GM23338 (cell line): ENCODE measurements around the gene PLD1.

Source experiments
- CREB1 ChIP-seq: fragments of 250-450 bp; sonication (Bioruptor Pico); IDR thresholded peaks from 2 replicates; pipeline ENCODE4 v1.5.0; 2020; ENCODE audit warnings: low read depth, mild to moderate bottlenecking, moderate library complexity
- EZH2 ChIP-seq: fragments of 200-600 bp; sonication (generic); IDR thresholded peaks from one replicate; pipeline ENCODE4 v1.8.0; 2017; ENCODE audit warnings: antibody characterized with exemption, mild to moderate bottlenecking, low read depth; ENCODE audit not compliant: unreplicated experiment
- EZH2phosphoT487 ChIP-seq: fragments of 200-600 bp; sonication (generic); IDR thresholded peaks from one replicate; pipeline ENCODE4 v1.8.1; 2018; ENCODE audit warnings: antibody characterized with exemption; ENCODE audit not compliant: unreplicated experiment
- JUNB ChIP-seq: IDR thresholded peaks from one replicate; pipeline ENCODE4 v1.6.1; 2016; ENCODE audit warnings: antibody characterized with exemption; ENCODE audit not compliant: unreplicated experiment
- NANOG ChIP-seq: IDR thresholded peaks from 2 replicates; pipeline ENCODE4 v1.6.1; 2016; ENCODE audit warnings: antibody characterized with exemption, borderline replicate concordance
- POLR2AphosphoS5 ChIP-seq: IDR thresholded peaks from 2 replicates; pipeline ENCODE4 v1.6.1; 2016; ENCODE audit warnings: antibody characterized with exemption, low read depth
- STAT1 ChIP-seq: IDR thresholded peaks from one replicate; pipeline ENCODE4 v1.6.1; 2016; ENCODE audit warnings: antibody characterized with exemption; ENCODE audit not compliant: unreplicated experiment
- ZNF114 ChIP-seq: fragments of 250-450 bp; sonication (Bioruptor Pico); IDR thresholded peaks from 2 replicates; pipeline ENCODE4 v1.5.0; 2020; ENCODE audit warnings: mild to moderate bottlenecking, moderate library complexity
- TF ChIP-seq, protein P1 (sequence below), 2 experiments: fragments of 200-600 bp in 1 of 2; sonication (generic) in 1 of 2; conservative IDR thresholded peaks; 2 replicates each; pipeline versions ENCODE4 v1.5.1 to v1.6.1; 2016 to 2017; ENCODE audit warnings: antibody characterized with exemption in 2 of 2, low read depth in 2 of 2, mild to moderate bottlenecking in 2 of 2, moderate library complexity in 1 of 2
- TF ChIP-seq, protein P2 (sequence below): fragments of 250-450 bp; sonication (Bioruptor Pico); IDR thresholded peaks from 2 replicates; pipeline ENCODE4 v1.5.0; 2020; ENCODE audit warnings: mild to moderate bottlenecking, moderate library complexity
- TF ChIP-seq, protein P3 (sequence below): IDR thresholded peaks from one replicate; pipeline ENCODE4 v1.6.1; 2018; ENCODE audit warnings: antibody characterized with exemption; ENCODE audit not compliant: unreplicated experiment
- TF ChIP-seq, protein P4 (sequence below): IDR thresholded peaks from 2 replicates; pipeline ENCODE4 v1.6.1; 2016; ENCODE audit warnings: antibody characterized with exemption

DNA sequence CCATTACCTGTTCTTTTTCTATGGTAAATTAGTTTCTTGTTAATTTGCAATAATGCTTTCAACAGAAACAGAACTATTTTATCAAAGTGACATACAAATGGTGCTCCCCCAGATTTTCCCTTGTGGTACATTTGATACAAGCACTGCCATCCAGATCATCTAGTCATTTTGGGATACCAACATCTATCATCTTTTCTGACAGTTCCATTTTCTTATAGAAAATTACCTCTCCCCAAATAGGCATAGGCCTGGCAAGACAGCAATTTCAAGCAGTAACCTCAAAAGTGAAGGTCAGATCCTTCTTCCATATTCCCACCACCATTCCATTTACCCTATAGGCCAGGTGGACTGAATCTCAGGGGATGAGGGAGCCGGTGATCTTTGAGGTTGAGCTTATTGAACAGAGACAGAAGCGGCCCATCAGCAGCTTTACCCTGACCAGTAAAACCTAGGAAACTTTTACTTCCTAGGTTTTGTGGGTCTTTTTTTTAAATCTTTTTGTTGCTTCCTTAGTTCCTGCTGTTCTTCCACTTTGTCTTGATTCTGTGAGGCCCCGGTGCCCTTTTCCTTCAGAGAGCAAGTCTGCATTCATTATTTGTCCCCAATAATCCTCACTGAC is 3.1 kb upstream of the PLD1 start:
- TF ChIP-seq, protein P1, sequence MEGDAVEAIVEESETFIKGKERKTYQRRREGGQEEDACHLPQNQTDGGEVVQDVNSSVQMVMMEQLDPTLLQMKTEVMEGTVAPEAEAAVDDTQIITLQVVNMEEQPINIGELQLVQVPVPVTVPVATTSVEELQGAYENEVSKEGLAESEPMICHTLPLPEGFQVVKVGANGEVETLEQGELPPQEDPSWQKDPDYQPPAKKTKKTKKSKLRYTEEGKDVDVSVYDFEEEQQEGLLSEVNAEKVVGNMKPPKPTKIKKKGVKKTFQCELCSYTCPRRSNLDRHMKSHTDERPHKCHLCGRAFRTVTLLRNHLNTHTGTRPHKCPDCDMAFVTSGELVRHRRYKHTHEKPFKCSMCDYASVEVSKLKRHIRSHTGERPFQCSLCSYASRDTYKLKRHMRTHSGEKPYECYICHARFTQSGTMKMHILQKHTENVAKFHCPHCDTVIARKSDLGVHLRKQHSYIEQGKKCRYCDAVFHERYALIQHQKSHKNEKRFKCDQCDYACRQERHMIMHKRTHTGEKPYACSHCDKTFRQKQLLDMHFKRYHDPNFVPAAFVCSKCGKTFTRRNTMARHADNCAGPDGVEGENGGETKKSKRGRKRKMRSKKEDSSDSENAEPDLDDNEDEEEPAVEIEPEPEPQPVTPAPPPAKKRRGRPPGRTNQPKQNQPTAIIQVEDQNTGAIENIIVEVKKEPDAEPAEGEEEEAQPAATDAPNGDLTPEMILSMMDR (conservative IDR thresholded peaks at IDR 0.05; ENCODE audit: low read depth in 2 of 2) = no peak
- TF ChIP-seq POLR2AphosphoS5 = no peak
- no peak for TF ChIP-seq EZH2phosphoT487
- TF ChIP-seq, protein P2, sequence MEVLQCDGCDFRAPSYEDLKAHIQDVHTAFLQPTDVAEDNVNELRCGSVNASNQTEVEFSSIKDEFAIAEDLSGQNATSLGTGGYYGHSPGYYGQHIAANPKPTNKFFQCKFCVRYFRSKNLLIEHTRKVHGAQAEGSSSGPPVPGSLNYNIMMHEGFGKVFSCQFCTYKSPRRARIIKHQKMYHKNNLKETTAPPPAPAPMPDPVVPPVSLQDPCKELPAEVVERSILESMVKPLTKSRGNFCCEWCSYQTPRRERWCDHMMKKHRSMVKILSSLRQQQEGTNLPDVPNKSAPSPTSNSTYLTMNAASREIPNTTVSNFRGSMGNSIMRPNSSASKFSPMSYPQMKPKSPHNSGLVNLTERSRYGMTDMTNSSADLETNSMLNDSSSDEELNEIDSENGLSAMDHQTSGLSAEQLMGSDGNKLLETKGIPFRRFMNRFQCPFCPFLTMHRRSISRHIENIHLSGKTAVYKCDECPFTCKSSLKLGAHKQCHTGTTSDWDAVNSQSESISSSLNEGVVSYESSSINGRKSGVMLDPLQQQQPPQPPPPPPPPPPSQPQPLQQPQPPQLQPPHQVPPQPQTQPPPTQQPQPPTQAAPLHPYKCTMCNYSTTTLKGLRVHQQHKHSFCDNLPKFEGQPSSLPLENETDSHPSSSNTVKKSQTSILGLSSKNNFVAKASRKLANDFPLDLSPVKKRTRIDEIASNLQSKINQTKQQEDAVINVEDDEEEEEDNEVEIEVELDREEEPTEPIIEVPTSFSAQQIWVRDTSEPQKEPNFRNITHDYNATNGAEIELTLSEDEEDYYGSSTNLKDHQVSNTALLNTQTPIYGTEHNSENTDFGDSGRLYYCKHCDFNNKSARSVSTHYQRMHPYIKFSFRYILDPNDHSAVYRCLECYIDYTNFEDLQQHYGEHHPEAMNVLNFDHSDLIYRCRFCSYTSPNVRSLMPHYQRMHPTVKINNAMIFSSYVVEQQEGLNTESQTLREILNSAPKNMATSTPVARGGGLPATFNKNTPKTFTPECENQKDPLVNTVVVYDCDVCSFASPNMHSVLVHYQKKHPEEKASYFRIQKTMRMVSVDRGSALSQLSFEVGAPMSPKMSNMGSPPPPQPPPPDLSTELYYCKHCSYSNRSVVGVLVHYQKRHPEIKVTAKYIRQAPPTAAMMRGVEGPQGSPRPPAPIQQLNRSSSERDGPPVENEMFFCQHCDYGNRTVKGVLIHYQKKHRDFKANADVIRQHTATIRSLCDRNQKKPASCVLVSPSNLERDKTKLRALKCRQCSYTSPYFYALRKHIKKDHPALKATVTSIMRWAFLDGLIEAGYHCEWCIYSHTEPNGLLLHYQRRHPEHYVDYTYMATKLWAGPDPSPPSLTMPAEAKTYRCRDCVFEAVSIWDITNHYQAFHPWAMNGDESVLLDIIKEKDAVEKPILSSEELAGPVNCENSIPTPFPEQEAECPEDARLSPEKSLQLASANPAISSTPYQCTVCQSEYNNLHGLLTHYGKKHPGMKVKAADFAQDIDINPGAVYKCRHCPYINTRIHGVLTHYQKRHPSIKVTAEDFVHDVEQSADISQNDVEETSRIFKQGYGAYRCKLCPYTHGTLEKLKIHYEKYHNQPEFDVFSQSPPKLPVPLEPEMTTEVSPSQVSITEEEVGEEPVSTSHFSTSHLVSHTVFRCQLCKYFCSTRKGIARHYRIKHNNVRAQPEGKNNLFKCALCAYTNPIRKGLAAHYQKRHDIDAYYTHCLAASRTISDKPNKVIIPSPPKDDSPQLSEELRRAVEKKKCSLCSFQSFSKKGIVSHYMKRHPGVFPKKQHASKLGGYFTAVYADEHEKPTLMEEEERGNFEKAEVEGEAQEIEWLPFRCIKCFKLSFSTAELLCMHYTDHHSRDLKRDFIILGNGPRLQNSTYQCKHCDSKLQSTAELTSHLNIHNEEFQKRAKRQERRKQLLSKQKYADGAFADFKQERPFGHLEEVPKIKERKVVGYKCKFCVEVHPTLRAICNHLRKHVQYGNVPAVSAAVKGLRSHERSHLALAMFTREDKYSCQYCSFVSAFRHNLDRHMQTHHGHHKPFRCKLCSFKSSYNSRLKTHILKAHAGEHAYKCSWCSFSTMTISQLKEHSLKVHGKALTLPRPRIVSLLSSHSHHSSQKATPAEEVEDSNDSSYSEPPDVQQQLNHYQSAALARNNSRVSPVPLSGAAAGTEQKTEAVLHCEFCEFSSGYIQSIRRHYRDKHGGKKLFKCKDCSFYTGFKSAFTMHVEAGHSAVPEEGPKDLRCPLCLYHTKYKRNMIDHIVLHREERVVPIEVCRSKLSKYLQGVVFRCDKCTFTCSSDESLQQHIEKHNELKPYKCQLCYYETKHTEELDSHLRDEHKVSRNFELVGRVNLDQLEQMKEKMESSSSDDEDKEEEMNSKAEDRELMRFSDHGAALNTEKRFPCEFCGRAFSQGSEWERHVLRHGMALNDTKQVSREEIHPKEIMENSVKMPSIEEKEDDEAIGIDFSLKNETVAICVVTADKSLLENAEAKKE (CRISPR knock-in tag) = no peak
- TF ChIP-seq EZH2 = no peak
- TF ChIP-seq JUNB = no peak
- TF ChIP-seq, protein P3, sequence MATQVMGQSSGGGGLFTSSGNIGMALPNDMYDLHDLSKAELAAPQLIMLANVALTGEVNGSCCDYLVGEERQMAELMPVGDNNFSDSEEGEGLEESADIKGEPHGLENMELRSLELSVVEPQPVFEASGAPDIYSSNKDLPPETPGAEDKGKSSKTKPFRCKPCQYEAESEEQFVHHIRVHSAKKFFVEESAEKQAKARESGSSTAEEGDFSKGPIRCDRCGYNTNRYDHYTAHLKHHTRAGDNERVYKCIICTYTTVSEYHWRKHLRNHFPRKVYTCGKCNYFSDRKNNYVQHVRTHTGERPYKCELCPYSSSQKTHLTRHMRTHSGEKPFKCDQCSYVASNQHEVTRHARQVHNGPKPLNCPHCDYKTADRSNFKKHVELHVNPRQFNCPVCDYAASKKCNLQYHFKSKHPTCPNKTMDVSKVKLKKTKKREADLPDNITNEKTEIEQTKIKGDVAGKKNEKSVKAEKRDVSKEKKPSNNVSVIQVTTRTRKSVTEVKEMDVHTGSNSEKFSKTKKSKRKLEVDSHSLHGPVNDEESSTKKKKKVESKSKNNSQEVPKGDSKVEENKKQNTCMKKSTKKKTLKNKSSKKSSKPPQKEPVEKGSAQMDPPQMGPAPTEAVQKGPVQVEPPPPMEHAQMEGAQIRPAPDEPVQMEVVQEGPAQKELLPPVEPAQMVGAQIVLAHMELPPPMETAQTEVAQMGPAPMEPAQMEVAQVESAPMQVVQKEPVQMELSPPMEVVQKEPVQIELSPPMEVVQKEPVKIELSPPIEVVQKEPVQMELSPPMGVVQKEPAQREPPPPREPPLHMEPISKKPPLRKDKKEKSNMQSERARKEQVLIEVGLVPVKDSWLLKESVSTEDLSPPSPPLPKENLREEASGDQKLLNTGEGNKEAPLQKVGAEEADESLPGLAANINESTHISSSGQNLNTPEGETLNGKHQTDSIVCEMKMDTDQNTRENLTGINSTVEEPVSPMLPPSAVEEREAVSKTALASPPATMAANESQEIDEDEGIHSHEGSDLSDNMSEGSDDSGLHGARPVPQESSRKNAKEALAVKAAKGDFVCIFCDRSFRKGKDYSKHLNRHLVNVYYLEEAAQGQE = no peak
- TF ChIP-seq ZNF114 (CRISPR knock-in tag) = no peak
- TF ChIP-seq CREB1 (CRISPR knock-in tag) = no peak
- TF ChIP-seq, protein P4, sequence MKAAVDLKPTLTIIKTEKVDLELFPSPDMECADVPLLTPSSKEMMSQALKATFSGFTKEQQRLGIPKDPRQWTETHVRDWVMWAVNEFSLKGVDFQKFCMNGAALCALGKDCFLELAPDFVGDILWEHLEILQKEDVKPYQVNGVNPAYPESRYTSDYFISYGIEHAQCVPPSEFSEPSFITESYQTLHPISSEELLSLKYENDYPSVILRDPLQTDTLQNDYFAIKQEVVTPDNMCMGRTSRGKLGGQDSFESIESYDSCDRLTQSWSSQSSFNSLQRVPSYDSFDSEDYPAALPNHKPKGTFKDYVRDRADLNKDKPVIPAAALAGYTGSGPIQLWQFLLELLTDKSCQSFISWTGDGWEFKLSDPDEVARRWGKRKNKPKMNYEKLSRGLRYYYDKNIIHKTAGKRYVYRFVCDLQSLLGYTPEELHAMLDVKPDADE = no peak
- no peak for TF ChIP-seq STAT1
- TF ChIP-seq NANOG = no peak
